Loucy (cell line): Measurements from ENCODE around the gene USP15.
A peak's percentile ranks its signal among the peaks of the same experiment; 100 is the strongest.

Source experiments
- H2AFZ ChIP-seq: fragments of 200-600 bp; sonication (generic); 2 replicates; pipeline ENCODE4 v1.6.0; 2016; ENCODE audit warnings: antibody characterized with exemption, mild to moderate bottlenecking, low read length, moderate library complexity
- H3F3A ChIP-seq: fragments of 200-600 bp; 2 replicates; pipeline ENCODE4 v1.6.0; 2016; ENCODE audit warnings: antibody characterized with exemption, low read depth, mild to moderate bottlenecking
- H3K27me3 ChIP-seq: fragments of 200-600 bp; sonication (generic); 2 replicates; pipeline ENCODE4 v1.6.1; 2014; ENCODE audit warnings: low read length, mild to moderate bottlenecking; ENCODE audit not compliant: insufficient read depth, poor library complexity, severe bottlenecking
- H3K36me3 ChIP-seq: fragments of 200-600 bp; sonication (generic); 2 replicates; pipeline ENCODE4 v1.6.1; 2016; ENCODE audit warnings: low read length; ENCODE audit not compliant: insufficient read depth
- H3K4me1 ChIP-seq: fragments of 200-600 bp; sonication (generic); 2 replicates; pipeline ENCODE4 v1.5.1; 2014; ENCODE audit warnings: low read length, mild to moderate bottlenecking; ENCODE audit not compliant: insufficient read depth, poor library complexity, severe bottlenecking
- H3K4me2 ChIP-seq: fragments of 200-600 bp; sonication (generic); 2 replicates; pipeline ENCODE4 v1.6.0; 2014; ENCODE audit warnings: antibody characterized with exemption, low read length, low read depth, mild to moderate bottlenecking; ENCODE audit not compliant: poor library complexity, severe bottlenecking
- H3K4me3 ChIP-seq: fragments of 200-600 bp; sonication (generic); 2 replicates; pipeline ENCODE4 v1.5.1; 2014; ENCODE audit warnings: low read length, mild to moderate bottlenecking, mixed read lengths; ENCODE audit not compliant: poor library complexity, severe bottlenecking
- H3K79me2 ChIP-seq: fragments of 200-600 bp; sonication (generic); 2 replicates; pipeline ENCODE4 v1.6.1; 2014; ENCODE audit warnings: low read length; ENCODE audit not compliant: insufficient read depth
- H3K9ac ChIP-seq: fragments of 200-600 bp; sonication (generic); 2 replicates; pipeline ENCODE4 v1.6.0; 2014; ENCODE audit warnings: mild to moderate bottlenecking, low read depth, low read length, moderate library complexity; ENCODE audit not compliant: poor library complexity, severe bottlenecking
- H3K9me2 ChIP-seq: fragments of 200-600 bp; sonication (generic); replicated peaks from 2 replicates; pipeline ENCODE4 v1.6.1; 2016; ENCODE audit warnings: low read depth, low read length, mixed read lengths
- H3K9me3 ChIP-seq: fragments of 200-600 bp; sonication (generic); 2 replicates; pipeline ENCODE4 v1.6.1; 2014; ENCODE audit warnings: mild to moderate bottlenecking, antibody characterized with exemption, low read length, low read depth; ENCODE audit not compliant: insufficient read depth
- H4K20me1 ChIP-seq: fragments of 200-600 bp; sonication (generic); 2 replicates; pipeline ENCODE4 v1.6.0; 2014; ENCODE audit warnings: antibody characterized with exemption, low read length, mild to moderate bottlenecking; ENCODE audit not compliant: insufficient read depth, poor library complexity, severe bottlenecking
- EZH2phosphoT487 ChIP-seq: fragments of 200-600 bp; IDR thresholded peaks from 2 replicates; pipeline ENCODE4 v1.6.1; 2018; ENCODE audit warnings: antibody characterized with exemption, mild to moderate bottlenecking, moderate library complexity, borderline replicate concordance
- TF ChIP-seq, protein P1 (sequence below): fragments of 200-600 bp; sonication (generic); conservative IDR thresholded peaks from 2 replicates; pipeline ENCODE4 v1.5.1; 2014; ENCODE audit warnings: mild to moderate bottlenecking, antibody characterized with exemption, low read length

USP15 gene

DNA sequence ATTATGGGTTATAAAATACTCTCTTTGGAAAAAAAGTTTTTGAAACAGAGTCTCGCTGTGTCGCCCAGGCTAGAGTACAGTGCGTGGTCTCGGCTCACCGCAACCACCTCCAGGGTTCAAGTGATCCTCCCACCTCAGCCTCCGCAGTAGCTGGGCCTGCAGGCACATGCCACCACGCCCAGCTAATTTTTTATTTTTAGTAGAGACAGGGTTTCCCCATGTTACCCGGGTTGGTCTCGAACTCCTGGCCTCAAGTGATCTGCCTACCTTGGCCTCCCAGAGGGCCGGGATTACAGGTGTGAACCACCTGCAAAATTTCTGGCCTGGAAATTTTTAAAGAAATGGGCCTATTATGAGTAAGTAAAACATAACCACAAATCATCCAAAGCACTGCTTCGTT lies 3.8 kb downstream of the USP15 start:
- Histone ChIP-seq H3K9me3 (no peaks in the 10 kb centered on the region), H3F3A (peaks cover 19% of the 10 kb centered on the region), H3K27me3 (peaks cover 4% of the 10 kb centered on the region), H2AFZ (no peak overlapping the region), H4K20me1 (peaks cover 79% of the 10 kb centered on the region), H3K9ac (no peak overlapping the region), H3K4me3 (peak overlapping the region; percentile 87), H3K9me2 (no peaks in the 10 kb centered on the region), H3K4me1 (peaks cover 76% of the 10 kb centered on the region), H3K36me3 (no peaks in the 10 kb centered on the region), H3K4me2 (peak overlapping the region; percentile 78), H3K79me2 (peaks cover 80% of the 10 kb centered on the region)
- TF ChIP-seq, protein P1, sequence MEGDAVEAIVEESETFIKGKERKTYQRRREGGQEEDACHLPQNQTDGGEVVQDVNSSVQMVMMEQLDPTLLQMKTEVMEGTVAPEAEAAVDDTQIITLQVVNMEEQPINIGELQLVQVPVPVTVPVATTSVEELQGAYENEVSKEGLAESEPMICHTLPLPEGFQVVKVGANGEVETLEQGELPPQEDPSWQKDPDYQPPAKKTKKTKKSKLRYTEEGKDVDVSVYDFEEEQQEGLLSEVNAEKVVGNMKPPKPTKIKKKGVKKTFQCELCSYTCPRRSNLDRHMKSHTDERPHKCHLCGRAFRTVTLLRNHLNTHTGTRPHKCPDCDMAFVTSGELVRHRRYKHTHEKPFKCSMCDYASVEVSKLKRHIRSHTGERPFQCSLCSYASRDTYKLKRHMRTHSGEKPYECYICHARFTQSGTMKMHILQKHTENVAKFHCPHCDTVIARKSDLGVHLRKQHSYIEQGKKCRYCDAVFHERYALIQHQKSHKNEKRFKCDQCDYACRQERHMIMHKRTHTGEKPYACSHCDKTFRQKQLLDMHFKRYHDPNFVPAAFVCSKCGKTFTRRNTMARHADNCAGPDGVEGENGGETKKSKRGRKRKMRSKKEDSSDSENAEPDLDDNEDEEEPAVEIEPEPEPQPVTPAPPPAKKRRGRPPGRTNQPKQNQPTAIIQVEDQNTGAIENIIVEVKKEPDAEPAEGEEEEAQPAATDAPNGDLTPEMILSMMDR, result no peak
- no peak for TF ChIP-seq EZH2phosphoT487

DNA sequence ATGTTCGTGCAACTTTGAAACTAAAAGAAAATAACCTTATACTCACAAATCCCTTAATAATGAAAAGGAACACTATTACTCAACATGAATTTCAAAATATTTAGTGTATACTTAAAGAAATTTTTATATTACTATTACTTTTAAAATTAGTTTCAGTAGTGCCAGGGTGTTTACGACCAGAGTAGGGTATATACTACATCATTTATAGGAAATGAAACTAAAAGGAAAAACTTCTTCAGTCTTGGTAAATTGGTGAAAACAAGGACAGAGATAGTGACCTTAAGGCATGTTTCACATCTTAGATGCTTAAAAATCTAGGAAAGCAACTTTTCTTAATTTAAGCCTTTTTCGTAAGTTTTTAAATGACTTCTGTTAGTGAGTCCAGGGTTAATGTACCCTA lies 4.5 kb downstream of the USP15 start:
- Histone ChIP-seq H3K4me2 (peak overlapping the region; percentile 78), H4K20me1 (peaks cover 87% of the 10 kb centered on the region), H3K9me2 (no peaks in the 10 kb centered on the region), H2AFZ (no peak overlapping the region), H3K9ac (no peak overlapping the region), H3K36me3 (no peaks in the 10 kb centered on the region), H3K9me3 (no peaks in the 10 kb centered on the region), H3F3A (peaks cover 19% of the 10 kb centered on the region), H3K4me1 (peaks cover 73% of the 10 kb centered on the region), H3K79me2 (peaks cover 87% of the 10 kb centered on the region), H3K4me3 (peak overlapping the region; percentile 87), H3K27me3 (peaks cover 4% of the 10 kb centered on the region)
- TF ChIP-seq, protein P1, result no peak
- TF ChIP-seq EZH2phosphoT487, result no peak

DNA sequence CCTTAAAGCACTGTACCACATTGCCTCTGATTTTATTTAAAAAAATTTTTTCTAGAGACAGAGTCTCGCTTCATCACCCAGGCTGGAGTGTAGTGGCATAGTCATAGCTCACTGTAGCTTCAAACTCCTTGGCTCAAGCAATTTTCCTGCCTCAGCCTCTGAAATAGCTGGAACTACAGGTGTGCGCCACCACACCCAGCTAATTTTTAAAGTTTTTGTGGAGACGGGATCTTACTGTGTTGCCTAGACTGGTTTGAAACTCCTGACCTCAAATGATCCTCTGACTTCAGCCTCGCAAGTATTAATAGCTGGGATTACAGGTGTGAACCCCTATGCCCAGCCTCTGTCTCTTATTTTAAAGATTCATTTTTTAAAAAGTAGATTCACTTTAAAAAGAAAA lies 5.3 kb downstream of the USP15 start:
- H3K27me3 ChIP-seq, result peaks cover 2% of the 10 kb centered on the region
- no peaks in the 10 kb centered on the region for H3K36me3 ChIP-seq
- peaks cover 95% of the 10 kb centered on the region for H3K79me2 ChIP-seq
- peaks cover 95% of the 10 kb centered on the region for H4K20me1 ChIP-seq
- H3K4me1 ChIP-seq, result peaks cover 77% of the 10 kb centered on the region
- H3K4me3 ChIP-seq, result peak overlapping the region; percentile 87
- peak overlapping the region; percentile 78 for H3K4me2 ChIP-seq
- no peak overlapping the region for H3K9ac ChIP-seq
- TF ChIP-seq, protein P1, result no peak
- no peak for TF ChIP-seq EZH2phosphoT487
- no peaks in the 10 kb centered on the region for H3K9me2 ChIP-seq
- no peaks in the 10 kb centered on the region for H3K9me3 ChIP-seq
- H2AFZ ChIP-seq, result no peak overlapping the region
- H3F3A ChIP-seq, result peaks cover 16% of the 10 kb centered on the region
